Neural progenitor cell (in vitro differentiated cells): ENCODE results near the gene BTAF1.

Experiments used
- CTCF ChIP-seq: fragments of 200-600 bp; sonication (generic); IDR thresholded peaks from 2 replicates; pipeline ENCODE4 v1.5.1; 2017; ENCODE audit warnings: antibody characterized with exemption, mild to moderate bottlenecking
- EZH2phosphoT487 ChIP-seq: fragments of 200-600 bp; sonication (generic); IDR thresholded peaks from 2 replicates; pipeline ENCODE4 v1.6.1; 2017; ENCODE audit warnings: antibody characterized with exemption

- no peak for TF ChIP-seq CTCF
- no peak for TF ChIP-seq EZH2phosphoT487
Observed at GRCh38 chr10:91901784-91902677, 21.5 kb upstream of the BTAF1 start.
